ENCODE data around the gene JARID2.

Gene JARID2

DNA sequence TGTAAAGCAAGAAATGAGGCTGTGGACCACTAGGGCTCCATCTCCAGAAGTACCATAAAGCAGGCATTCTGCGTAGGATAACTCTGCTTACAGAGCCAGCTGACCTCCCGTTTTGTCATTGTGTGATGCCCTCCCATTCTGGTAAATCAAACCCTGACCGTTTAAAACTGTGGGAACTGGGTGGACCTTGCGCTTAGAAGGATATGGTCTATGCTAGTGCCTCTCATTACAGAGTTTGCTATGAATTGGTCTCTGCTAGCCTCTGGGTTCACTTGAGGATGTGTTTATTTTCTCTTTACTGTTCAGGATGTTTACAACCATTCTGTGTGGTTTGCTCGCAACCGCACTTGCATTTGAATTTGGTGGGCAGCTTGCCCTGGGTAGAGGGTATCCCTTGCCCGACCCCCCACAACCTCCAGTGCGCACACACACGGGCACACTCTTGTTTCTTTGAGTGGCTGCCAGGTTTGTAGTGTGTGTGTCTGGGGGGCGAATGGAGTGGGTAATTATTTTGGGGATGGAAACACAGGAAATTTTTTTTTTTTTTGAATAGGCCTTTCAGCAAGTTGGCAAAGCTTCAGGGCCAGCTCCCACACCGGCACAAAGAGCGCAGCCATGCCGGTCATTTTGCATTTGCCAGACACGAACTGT lies 198.3 kb downstream of the JARID2 start:
- H3K36me3 ChIP-seq (ENCODE audit: low read length), result no peaks in the 10 kb centered on the region
- H3K79me2 ChIP-seq (ENCODE audit: insufficient read depth, low read length), result no peaks in the 10 kb centered on the region
- H3K4me3 ChIP-seq (ENCODE audit: insufficient read depth, low read length, poor library complexity, severe bottlenecking), result no peak overlapping the region
- no peaks in the 10 kb centered on the region for H3K9me3 ChIP-seq (ENCODE audit: insufficient read depth, low read length)
- no peak overlapping the region for H3K27ac ChIP-seq (ENCODE audit: low read depth, low read length)
- H2AFZ ChIP-seq (ENCODE audit: low read depth, low read length, severe bottlenecking), result no peak overlapping the region
- H3K9ac ChIP-seq (ENCODE audit: low read length), result no peak overlapping the region
- H3K9me2 ChIP-seq (replicated peaks; ENCODE audit: insufficient read depth, low read length), result no peaks in the 10 kb centered on the region
- 0 out of 2 replicates have a peak, but pooled peaks cover 4% of the 10 kb centered on the region for H4K20me1 ChIP-seq (ENCODE audit: low read depth, low read length)
- H3K27me3 ChIP-seq (ENCODE audit: low read length), result no peaks in the 10 kb centered on the region
- H3F3A ChIP-seq (ENCODE audit: insufficient read depth), result no peaks in the 10 kb centered on the region
- TF ChIP-seq, protein P1, sequence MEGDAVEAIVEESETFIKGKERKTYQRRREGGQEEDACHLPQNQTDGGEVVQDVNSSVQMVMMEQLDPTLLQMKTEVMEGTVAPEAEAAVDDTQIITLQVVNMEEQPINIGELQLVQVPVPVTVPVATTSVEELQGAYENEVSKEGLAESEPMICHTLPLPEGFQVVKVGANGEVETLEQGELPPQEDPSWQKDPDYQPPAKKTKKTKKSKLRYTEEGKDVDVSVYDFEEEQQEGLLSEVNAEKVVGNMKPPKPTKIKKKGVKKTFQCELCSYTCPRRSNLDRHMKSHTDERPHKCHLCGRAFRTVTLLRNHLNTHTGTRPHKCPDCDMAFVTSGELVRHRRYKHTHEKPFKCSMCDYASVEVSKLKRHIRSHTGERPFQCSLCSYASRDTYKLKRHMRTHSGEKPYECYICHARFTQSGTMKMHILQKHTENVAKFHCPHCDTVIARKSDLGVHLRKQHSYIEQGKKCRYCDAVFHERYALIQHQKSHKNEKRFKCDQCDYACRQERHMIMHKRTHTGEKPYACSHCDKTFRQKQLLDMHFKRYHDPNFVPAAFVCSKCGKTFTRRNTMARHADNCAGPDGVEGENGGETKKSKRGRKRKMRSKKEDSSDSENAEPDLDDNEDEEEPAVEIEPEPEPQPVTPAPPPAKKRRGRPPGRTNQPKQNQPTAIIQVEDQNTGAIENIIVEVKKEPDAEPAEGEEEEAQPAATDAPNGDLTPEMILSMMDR (IDR thresholded peaks at IDR 0.05; ENCODE audit: insufficient read depth, low read length, poor library complexity, severe bottlenecking), result no peak
- TF ChIP-seq EZH2phosphoT487 (conservative IDR thresholded peaks at IDR 0.05; ENCODE audit: low read length), result no peak
- no peak overlapping the region for H3K4me2 ChIP-seq (ENCODE audit: low read depth, low read length, poor library complexity, severe bottlenecking)

DNA sequence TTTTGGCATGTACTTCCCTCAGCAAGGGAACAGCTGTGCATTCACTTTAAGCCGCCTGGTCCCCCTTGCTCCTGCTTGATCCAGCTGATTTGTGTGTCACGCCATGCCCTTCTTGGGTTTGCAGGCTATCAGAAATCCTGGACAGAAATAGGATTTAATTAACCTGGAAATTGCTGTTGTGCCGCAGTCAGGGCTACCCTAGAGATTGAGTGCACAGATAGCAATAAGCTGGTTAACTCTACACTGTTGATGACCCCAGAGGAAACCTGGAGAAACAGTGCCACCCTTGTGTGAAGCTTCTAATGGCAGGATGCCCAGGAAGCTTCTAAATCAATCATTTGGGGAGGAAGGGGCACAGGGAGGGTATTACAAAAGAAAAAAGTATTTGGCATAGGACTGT lies 199.0 kb downstream of the JARID2 start:
- Histone ChIP-seq H3K27me3 (ENCODE audit: low read length) (no peaks in the 10 kb centered on the region), H3K79me2 (ENCODE audit: insufficient read depth, low read length) (no peaks in the 10 kb centered on the region), H3K9me2 (replicated peaks; ENCODE audit: insufficient read depth, low read length) (no peaks in the 10 kb centered on the region), H3K36me3 (ENCODE audit: low read length) (no peaks in the 10 kb centered on the region), H3K9me3 (ENCODE audit: insufficient read depth, low read length) (no peaks in the 10 kb centered on the region), H3K4me2 (ENCODE audit: low read depth, low read length, poor library complexity, severe bottlenecking) (no peak overlapping the region), H3K27ac (ENCODE audit: low read depth, low read length) (no peak overlapping the region), H3K9ac (ENCODE audit: low read length) (no peak overlapping the region), H3F3A (ENCODE audit: insufficient read depth) (no peaks in the 10 kb centered on the region), H2AFZ (ENCODE audit: low read depth, low read length, severe bottlenecking) (no peak overlapping the region), H3K4me3 (ENCODE audit: insufficient read depth, low read length, poor library complexity, severe bottlenecking) (no peak overlapping the region), H4K20me1 (ENCODE audit: low read depth, low read length) (0 out of 2 replicates have a peak, but pooled peaks cover 5% of the 10 kb centered on the region)
- TF ChIP-seq, protein P1 (IDR thresholded peaks at IDR 0.05; ENCODE audit: insufficient read depth, low read length, poor library complexity, severe bottlenecking), result peak; percentile 13
- no peak for TF ChIP-seq EZH2phosphoT487 (conservative IDR thresholded peaks at IDR 0.05; ENCODE audit: low read length)

DNA sequence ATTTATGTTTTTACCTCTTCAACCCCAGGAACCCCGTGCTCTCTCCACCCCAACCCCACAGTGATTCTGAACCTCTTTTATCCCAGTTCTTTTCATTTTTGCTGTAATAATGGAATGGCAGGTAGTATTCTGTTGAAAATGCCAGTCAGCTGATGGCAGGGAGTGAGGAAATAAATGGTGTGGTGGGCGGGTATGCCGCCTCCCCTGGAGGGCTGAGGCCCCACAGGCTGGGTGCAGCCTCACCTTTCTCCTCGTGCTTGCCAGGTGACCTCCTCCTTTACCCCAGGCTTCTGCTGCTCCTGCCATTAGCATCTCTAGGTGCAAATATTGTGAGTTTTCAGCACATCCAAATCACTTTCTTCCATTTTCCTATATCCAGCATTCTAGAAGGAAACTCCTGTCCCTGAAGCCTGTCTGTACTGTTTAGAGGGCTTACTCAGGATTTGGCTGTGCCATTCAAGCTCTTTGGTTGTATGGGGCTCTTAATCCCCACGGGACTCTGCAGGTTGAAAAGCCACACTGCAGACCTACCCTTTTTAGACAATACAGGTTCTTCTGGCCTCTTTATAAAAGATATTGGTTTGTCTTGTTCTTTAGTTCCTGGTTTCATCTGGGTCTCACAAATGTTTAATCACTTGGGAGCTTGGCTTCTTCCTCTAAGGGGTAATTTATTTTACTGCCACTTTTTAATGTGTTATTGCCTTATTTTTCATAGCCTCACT lies 201.8 kb downstream of the JARID2 start:
- no peak overlapping the region for H3K4me2 ChIP-seq (ENCODE audit: low read depth, low read length, poor library complexity, severe bottlenecking)
- no peaks in the 10 kb centered on the region for H3K27me3 ChIP-seq (ENCODE audit: low read length)
- no peaks in the 10 kb centered on the region for H3F3A ChIP-seq (ENCODE audit: insufficient read depth)
- no peaks in the 10 kb centered on the region for H3K79me2 ChIP-seq (ENCODE audit: insufficient read depth, low read length)
- H2AFZ ChIP-seq (ENCODE audit: low read depth, low read length, severe bottlenecking), result no peak overlapping the region
- TF ChIP-seq EZH2phosphoT487 (conservative IDR thresholded peaks at IDR 0.05; ENCODE audit: low read length), result no peak
- TF ChIP-seq, protein P1 (IDR thresholded peaks at IDR 0.05; ENCODE audit: insufficient read depth, low read length, poor library complexity, severe bottlenecking), result no peak
- H3K9ac ChIP-seq (ENCODE audit: low read length), result no peak overlapping the region
- H3K9me3 ChIP-seq (ENCODE audit: insufficient read depth, low read length), result no peaks in the 10 kb centered on the region
- 0 out of 2 replicates have a peak, but pooled peaks cover 5% of the 10 kb centered on the region for H4K20me1 ChIP-seq (ENCODE audit: low read depth, low read length)
- H3K4me3 ChIP-seq (ENCODE audit: insufficient read depth, low read length, poor library complexity, severe bottlenecking), result no peak overlapping the region
- no peaks in the 10 kb centered on the region for H3K9me2 ChIP-seq (replicated peaks; ENCODE audit: insufficient read depth, low read length)
- no peak overlapping the region for H3K27ac ChIP-seq (ENCODE audit: low read depth, low read length)
- H3K36me3 ChIP-seq (ENCODE audit: low read length), result no peaks in the 10 kb centered on the region

Measured in SU-DHL-6 (cell line).